CD14-positive monocyte (primary cell): ENCODE data around the gene MYL2. TPM values are rescaled to one million over a fixed set of nuclear protein-coding genes. Genes with fewer than 3 reads are reported as not detected.
A peak's percentile ranks its signal among the peaks of the same experiment; 100 is the strongest.

Source experiments
- DNase-seq, 3 donors: peaks; one replicate each; pipeline ENCODE4 v3.0.0-alpha.2; 2011 to 2022
- H2AFZ ChIP-seq: 2 replicates; pipeline ENCODE4 v1.6.0; 2012; ENCODE audit warnings: mild to moderate bottlenecking, low read depth, low read length, inconsistent platforms; ENCODE audit not compliant: insufficient read depth, poor library complexity, severe bottlenecking
- H3K27ac ChIP-seq, 2 donors: 1 replicate in 1 of 2; 2 replicates in 1 of 2; pipeline ENCODE4 v1.5.1; 2012 to 2013; ENCODE audit warnings: low read length in 2 of 2, control low read depth in 1 of 2, inconsistent platforms in 1 of 2, low read depth in 1 of 2, mild to moderate bottlenecking in 1 of 2
- H3K27me3 ChIP-seq, 2 donors: one replicate each; pipeline versions ENCODE4 v1.6.0 to v1.6.1; 2011 to 2013; ENCODE audit warnings: low read length in 2 of 2; ENCODE audit not compliant: control insufficient read depth in 2 of 2, insufficient read depth in 2 of 2
- H3K36me3 ChIP-seq, 2 donors: replicated peaks in 1 of 2; 1 replicate in 1 of 2; 2 replicates in 1 of 2; pipeline versions ENCODE4 v1.5.1 to v1.6.1; 2012 to 2013; ENCODE audit warnings: low read length in 2 of 2, control low read depth in 1 of 2, inconsistent platforms in 1 of 2, mild to moderate bottlenecking in 1 of 2; ENCODE audit not compliant: insufficient read depth in 2 of 2, control insufficient read depth in 1 of 2
- H3K4me1 ChIP-seq, 2 donors: 1 replicate in 1 of 2; 2 replicates in 1 of 2; pipeline versions ENCODE4 v1.5.1 to v1.6.1; 2012 to 2013; ENCODE audit warnings: low read length in 2 of 2, control low read depth in 1 of 2, inconsistent platforms in 1 of 2, mild to moderate bottlenecking in 1 of 2, moderate library complexity in 1 of 2; ENCODE audit not compliant: insufficient read depth in 2 of 2, control insufficient read depth in 1 of 2
- H3K4me2 ChIP-seq: replicated peaks from 2 replicates; pipeline ENCODE3; 2012; ENCODE audit warnings: low read length, moderate library complexity, mild to moderate bottlenecking; ENCODE audit not compliant: poor library complexity, severe bottlenecking; ENCODE audit errors: extremely low read depth
- H3K4me3 ChIP-seq, 3 experiments: fragments of 200-600 bp in 1 of 3; sonication (generic) in 1 of 3; replicated peaks in 1 of 3; 1 replicate in 2 of 3; 2 replicates in 1 of 3; pipeline ENCODE4 v1.5.1; 2011 to 2013; ENCODE audit warnings: low read length in 3 of 3, mild to moderate bottlenecking in 3 of 3, control low read depth in 2 of 3, low read depth in 2 of 3, inconsistent platforms in 1 of 3, moderate library complexity in 1 of 3
- H3K79me2 ChIP-seq: 2 replicates; pipeline ENCODE4 v1.6.0; 2012; ENCODE audit warnings: mild to moderate bottlenecking, control low read depth, inconsistent platforms, low read length, moderate library complexity; ENCODE audit not compliant: insufficient read depth
- H3K9ac ChIP-seq: 2 replicates; pipeline ENCODE4 v1.6.0; 2017; ENCODE audit warnings: low read length, mild to moderate bottlenecking; ENCODE audit not compliant: insufficient read depth, poor library complexity, severe bottlenecking
- H3K9me3 ChIP-seq, 2 donors: replicated peaks in 1 of 2; 1 replicate in 1 of 2; 2 replicates in 1 of 2; pipeline versions ENCODE4 v1.5.1 to v1.6.1; 2012 to 2013; ENCODE audit warnings: low read length in 2 of 2, control low read depth in 1 of 2; ENCODE audit not compliant: control insufficient read depth in 1 of 2, insufficient read depth in 1 of 2
- H4K20me1 ChIP-seq: 2 replicates; pipeline ENCODE4 v1.6.0; 2012; ENCODE audit warnings: mild to moderate bottlenecking, low read length, control low read depth, moderate library complexity; ENCODE audit not compliant: insufficient read depth
- H3K27ac Mint-ChIP-seq, 7 donors: one replicate each; pipeline ENCODE4 v1.8.0; 2020; ENCODE audit warnings: mild to moderate bottlenecking in 7 of 7, mixed read lengths in 7 of 7, moderate library complexity in 6 of 7, inconsistent platforms in 2 of 7
- H3K27me3 Mint-ChIP-seq, 3 donors: one replicate each; pipeline ENCODE4 v1.8.0; 2021 to 2022; ENCODE audit warnings: low read depth in 3 of 3, mild to moderate bottlenecking in 3 of 3, mixed read lengths in 3 of 3, moderate library complexity in 3 of 3, inconsistent platforms in 1 of 3
- H3K36me3 Mint-ChIP-seq, 2 donors: one replicate each; pipeline ENCODE4 v1.8.0; 2020; ENCODE audit warnings: mixed read lengths in 2 of 2, inconsistent platforms in 1 of 2, mild to moderate bottlenecking in 1 of 2
- H3K4me1 Mint-ChIP-seq: one replicate; pipeline ENCODE4 v1.8.0; 2020; ENCODE audit warnings: mild to moderate bottlenecking, mixed read lengths
- H3K4me3 Mint-ChIP-seq, 2 donors: one replicate each; pipeline ENCODE4 v1.8.0; 2020; ENCODE audit warnings: mild to moderate bottlenecking in 2 of 2, mixed read lengths in 2 of 2, moderate library complexity in 1 of 2
- H3K9me3 Mint-ChIP-seq, 7 donors: one replicate each; pipeline ENCODE4 v1.8.0; 2020 to 2022; ENCODE audit warnings: mixed read lengths in 7 of 7, mild to moderate bottlenecking in 6 of 7, moderate library complexity in 6 of 7, inconsistent platforms in 2 of 7
- CTCF ChIP-seq: fragments of 200-600 bp; IDR thresholded peaks from one replicate; pipeline ENCODE4 v1.8.0; 2022; ENCODE audit warnings: antibody characterized with exemption, mild to moderate bottlenecking
- WGBS: methylation state at CpG from one replicate; pipeline ENCODE4 v1.1.5; 2013; ENCODE audit warnings: missing lambda C conversion rate; ENCODE audit not compliant: insufficient coverage; 5-methylcytosine and 5-hydroxymethylcytosine counted together
- intact Hi-C, 2 donors: fragments of 100-400 bp; cut with micrococcal nuclease; formaldehyde crosslinking; loops; one replicate each; pipeline versions ENCODE4 v1.15.0 to v1.15.1; 2023
- polyA plus RNA-seq, 3 donors: library from polyadenylated mRNA; depleted of rRNA in 1 of 3; unstranded in 2 of 3; stranded (reverse) in 1 of 3; fragments of 300-500 nt in 2 of 3; fragments of >200 nt in 1 of 3; fragmentation: Illumina TruSeq in 2 of 3; gene quantifications; 1 replicate in 2 of 3; 2 replicates in 1 of 3; pipeline ENCODE4 v1.2.3, GENCODE V29; 2012 to 2021

The MYL2 gene
- polyA plus RNA-seq, 3 donors = not detected

GRCh38 chr12:110940933-110941332 lies 20.6 kb upstream of the MYL2 start:
- no peaks in the 10 kb centered on the region for H3K36me3 ChIP-seq
- no peaks in the 10 kb centered on the region for H3K36me3 Mint-ChIP-seq
- no peak overlapping the region for H3K4me3 Mint-ChIP-seq
- peaks cover 4 to 8% (median 6%) of the 10 kb centered on the region in 7 donors for H3K9me3 Mint-ChIP-seq
- no peak overlapping the region for H3K27ac ChIP-seq
- no peaks in the 10 kb centered on the region for H4K20me1 ChIP-seq
- H3K27me3 Mint-ChIP-seq = peaks cover 10 to 14% (median 13%) of the 10 kb centered on the region in 3 donors
- H3K27ac Mint-ChIP-seq = no peak overlapping the region
- peaks cover 6 to 7% of the 10 kb centered on the region in 2 donors for H3K4me1 ChIP-seq
- peaks cover 5 to 6% of the 10 kb centered on the region in 2 donors for H3K9me3 ChIP-seq
- 98% methylated on average over 5 of the region's 7 CpGs for WGBS
- H3K4me3 ChIP-seq = no peak overlapping the region
- no peak overlapping the region for H3K4me2 ChIP-seq
- no peak overlapping the region for H2AFZ ChIP-seq
- TF ChIP-seq CTCF = no peak
- intact Hi-C loops = no loop called here
- no peak overlapping the region for H3K9ac ChIP-seq
- peaks cover 7% of the 10 kb centered on the region for H3K4me1 Mint-ChIP-seq
- no peak for DNase-seq
- H3K27me3 ChIP-seq = no peaks in the 10 kb centered on the region
- no peaks in the 10 kb centered on the region for H3K79me2 ChIP-seq

- Histone ChIP-seq H4K20me1 (no peaks in the 10 kb centered on the region), H3K9ac (no peak overlapping the region), H3K4me2 (no peak overlapping the region), H3K79me2 (no peaks in the 10 kb centered on the region), H3K27ac (no peak overlapping the region), H3K9me3 (peaks cover 0 to under 1% of the 10 kb centered on the region in 2 donors), H3K36me3 (no peaks in the 10 kb centered on the region), H2AFZ (no peak overlapping the region), H3K27me3 (no peaks in the 10 kb centered on the region), H3K4me1 (peaks cover 6 to 7% of the 10 kb centered on the region in 2 donors), H3K4me3 (no peak overlapping the region)
- H3K27ac Mint-ChIP-seq = no peak overlapping the region
- H3K36me3 Mint-ChIP-seq = no peaks in the 10 kb centered on the region
- TF ChIP-seq CTCF = no peak
- peaks cover 0 to 2% (median 0%) of the 10 kb centered on the region in 7 donors for H3K9me3 Mint-ChIP-seq
- peak overlapping the region in 1 of 2 donors; percentile 6 for H3K4me3 Mint-ChIP-seq
- WGBS = 100% methylated on average over 2 of the region's 4 CpGs
- H3K4me1 Mint-ChIP-seq = peaks cover 7% of the 10 kb centered on the region
- intact Hi-C loops = no loop called here
- H3K27me3 Mint-ChIP-seq = peaks cover 10 to 17% (median 13%) of the 10 kb centered on the region in 3 donors
- no peak for DNase-seq
Observed at GRCh38 chr12:110940296-110940695, 19.9 kb upstream of the MYL2 start.
